GM21360 (cell line): ENCODE data around the gene TNFAIP8.
"Not testable (repeated sequence)": the region's sequence is repeated elsewhere in the genome, so short reads cannot be mapped to it uniquely, and the experiment has no call there.

Source experiments
- ATAC-seq: cut with Tn5 transposase; IDR thresholded peaks from one replicate; pipeline ENCODE4 v1.9.1; 2021; ENCODE audit warnings: mild to moderate bottlenecking, moderate library complexity; ENCODE audit not compliant: unreplicated experiment

TNFAIP8 gene

GRCh38 chr5:119412279-119413227 is 56.7 kb downstream of the TNFAIP8 start:
- no peak for ATAC-seq

GRCh38 chr5:119414124-119414734 is 58.4 kb downstream of the TNFAIP8 start:
- ATAC-seq, result not testable (repeated sequence)

DNA sequence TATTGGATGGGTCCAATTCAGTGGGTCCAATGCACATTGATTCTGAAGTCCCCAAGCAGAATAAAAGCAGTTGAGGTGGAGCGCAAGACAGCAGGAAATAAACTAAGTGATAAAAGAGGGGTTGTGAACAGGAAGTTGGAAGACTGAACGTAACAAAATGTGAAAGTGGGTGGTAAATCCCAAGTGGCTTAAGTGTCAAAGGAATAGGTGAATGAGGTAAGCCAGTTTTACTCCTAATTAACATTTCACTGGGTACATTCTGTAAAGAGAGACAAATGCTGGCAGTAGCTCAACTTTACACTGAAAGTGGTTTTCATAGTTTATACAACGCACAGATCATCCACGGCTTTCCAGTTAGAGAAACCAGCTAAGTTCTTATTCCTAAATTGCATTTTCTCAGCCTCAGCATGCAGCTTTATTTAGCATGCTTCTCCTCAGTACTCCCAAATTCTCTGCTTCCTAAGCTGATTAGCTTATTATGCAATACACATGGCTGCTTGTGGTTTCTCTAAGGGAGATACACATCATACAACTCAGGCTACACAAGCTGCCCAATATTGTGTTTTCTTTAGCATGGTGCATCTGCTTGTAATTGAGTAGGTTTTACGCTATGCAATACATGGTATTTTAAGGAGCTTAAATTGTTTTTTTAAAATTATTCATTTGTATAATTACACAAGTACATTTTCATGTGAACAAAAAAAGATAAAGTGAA is 62.2 kb downstream of the TNFAIP8 start:
- no peak for ATAC-seq

DNA sequence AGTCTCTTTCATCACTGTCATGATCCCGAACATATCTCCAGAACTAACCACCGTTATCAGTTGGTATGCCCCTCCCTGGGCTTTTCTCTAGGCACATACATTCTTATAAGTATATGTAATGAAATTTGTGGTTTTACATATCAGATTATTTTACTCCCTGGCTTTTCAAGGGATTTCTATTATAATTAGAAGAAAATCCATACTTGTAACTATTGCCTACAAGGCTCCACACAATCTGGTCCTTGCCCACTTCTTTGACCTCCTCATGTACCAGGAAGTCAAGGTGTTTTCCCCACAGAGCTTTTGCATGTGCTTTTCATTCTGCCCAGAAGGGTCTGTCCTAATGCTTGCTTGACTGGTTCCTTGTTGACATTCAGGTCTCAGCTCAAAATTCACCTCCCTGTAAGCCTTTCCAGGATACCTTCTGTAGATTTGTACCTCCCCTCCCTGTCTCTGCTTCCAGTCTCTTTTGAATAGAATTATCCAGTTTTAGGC is 62.8 kb downstream of the TNFAIP8 start:
- peak; percentile 61 for ATAC-seq

GRCh38 chr5:119420169-119420568 is 64.3 kb downstream of the TNFAIP8 start:
- ATAC-seq, result no peak

DNA sequence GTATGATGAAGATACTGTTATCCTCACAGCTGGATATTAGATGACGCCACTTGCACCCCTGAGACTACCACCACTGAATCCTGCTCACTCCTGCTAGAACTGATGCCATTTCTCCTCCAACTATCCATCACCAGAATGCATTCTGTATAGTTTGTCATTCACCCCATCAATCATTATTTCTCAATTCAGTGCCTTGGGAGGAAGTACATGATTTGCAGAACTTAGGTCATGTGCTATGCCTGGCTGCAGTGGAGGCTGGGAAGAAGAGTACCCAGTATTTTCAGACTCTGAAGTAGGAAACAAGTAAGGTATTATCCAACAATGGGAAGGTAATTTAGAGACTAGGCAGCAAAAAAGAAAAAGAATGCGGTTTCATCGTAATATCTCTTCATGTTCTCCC is 70.2 kb downstream of the TNFAIP8 start:
- no peak for ATAC-seq

- no peak for ATAC-seq
Measured at GRCh38 chr5:119427060-119427459, 71.2 kb downstream of the TNFAIP8 start.

DNA sequence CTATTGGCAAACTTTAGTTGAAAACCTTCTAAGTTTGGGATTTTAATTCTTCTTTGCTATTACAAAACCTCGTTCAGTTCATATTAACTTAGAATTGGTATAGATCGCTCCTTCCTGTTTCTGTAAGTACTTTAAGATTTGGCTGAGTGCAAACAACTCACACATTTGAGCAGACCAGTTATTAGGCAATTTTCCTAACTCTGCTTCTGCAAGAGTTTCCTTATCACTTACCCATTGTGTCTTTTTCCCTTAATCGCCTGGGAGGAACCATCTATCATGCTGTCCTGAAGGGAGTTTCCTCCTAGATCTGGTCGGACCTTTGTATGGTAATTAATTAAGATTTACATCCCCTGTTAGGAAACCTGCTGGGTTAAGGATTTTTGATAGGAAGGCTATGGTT is 71.8 kb downstream of the TNFAIP8 start:
- ATAC-seq, result not testable (repeated sequence)

GRCh38 chr5:119428166-119428565 is 72.3 kb downstream of the TNFAIP8 start:
- ATAC-seq, result not testable (repeated sequence)

- not testable (repeated sequence) for ATAC-seq
Measured at GRCh38 chr5:119428574-119428973, 72.8 kb downstream of the TNFAIP8 start.

GRCh38 chr5:119432674-119433237 is 76.9 kb downstream of the TNFAIP8 start:
- ATAC-seq, result not testable (repeated sequence)

DNA sequence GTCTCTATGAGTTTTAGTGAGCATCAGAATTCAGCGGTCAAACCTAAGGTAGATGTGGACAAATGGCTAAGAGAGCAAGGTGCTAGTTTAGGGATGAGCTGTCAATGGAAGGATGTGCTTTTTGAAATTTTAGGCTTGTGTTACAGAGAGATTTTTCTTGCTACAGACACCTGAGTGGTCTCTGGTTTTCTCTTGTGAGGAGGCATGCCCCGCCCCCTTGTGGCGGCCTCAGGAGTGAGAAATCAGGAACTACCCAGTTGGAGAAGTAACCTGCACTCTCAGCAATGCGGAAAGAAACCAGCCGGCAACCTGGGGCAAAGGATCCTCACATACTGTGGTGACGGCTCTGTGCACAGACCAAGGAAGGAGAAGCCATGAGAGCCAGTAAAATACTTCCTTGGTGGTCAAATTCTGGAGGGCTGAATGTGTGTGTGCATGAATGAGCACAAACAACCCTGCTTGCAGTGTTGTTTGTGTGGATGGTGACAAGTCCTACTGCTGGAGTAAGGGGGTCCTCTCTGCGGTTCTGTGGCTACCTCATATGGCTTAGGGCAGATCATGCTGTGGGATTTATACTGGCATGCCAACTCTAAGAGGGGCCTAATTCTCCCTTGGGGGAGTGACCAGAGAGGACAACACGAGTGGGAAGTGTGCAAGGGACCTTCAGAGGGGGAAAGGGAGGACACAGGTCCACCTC is 79.8 kb downstream of the TNFAIP8 start:
- peak; percentile 93 for ATAC-seq

DNA sequence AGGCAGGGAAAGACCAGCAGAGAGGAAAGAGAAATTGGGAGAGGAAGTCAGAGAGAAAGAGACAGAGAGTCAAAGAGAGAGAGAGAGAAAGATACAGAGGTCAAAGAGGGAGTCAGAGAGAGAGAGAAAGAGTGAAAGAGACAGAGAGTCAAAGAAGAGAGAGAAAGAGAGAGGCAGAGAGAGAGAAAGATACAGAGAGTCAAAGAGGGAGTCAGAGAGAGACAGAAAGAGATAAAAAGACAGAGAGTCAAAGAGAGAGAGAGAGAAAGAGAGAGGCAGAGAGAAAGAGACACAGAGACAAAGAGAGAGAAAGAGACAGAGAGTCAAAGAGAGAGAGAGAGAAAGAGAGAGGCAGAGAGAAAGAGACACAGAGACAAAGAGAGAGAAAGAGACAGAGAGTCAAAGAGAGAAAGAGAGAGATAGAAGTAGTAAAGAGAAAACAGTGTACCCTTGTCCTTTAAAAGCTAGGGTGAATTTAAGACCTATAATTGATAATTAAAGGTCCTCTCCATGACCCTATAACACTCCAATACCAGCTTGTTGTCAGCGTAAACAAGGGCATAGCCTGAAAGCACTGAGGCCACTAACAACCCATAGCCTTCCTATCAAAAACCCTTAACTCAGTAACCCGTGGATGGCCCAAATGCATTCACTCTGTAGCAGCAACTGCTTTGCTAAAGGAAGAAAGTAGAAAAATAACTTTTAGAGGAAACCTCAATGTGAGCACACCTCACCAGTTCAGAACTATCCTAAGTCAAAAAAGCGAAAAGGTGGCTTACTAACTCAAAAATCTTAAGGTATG is 82.2 kb downstream of the TNFAIP8 start:
- not testable (repeated sequence) for ATAC-seq

DNA sequence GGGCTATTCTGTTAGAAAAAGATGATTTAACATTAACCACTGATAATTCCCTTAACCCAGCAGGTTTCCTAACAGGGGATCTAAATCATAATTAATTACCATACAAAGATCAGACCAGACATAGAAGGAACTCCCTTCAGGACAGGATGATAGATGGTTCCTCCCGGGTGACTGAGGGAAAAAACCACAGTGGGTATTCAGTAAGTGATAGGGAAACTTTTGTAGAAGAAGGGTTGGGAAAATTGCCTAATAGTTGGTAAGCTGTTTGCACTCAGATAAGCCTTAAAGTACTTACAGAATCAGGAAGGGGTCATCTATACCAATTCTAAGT is 82.7 kb downstream of the TNFAIP8 start:
- ATAC-seq, result not testable (repeated sequence)

DNA sequence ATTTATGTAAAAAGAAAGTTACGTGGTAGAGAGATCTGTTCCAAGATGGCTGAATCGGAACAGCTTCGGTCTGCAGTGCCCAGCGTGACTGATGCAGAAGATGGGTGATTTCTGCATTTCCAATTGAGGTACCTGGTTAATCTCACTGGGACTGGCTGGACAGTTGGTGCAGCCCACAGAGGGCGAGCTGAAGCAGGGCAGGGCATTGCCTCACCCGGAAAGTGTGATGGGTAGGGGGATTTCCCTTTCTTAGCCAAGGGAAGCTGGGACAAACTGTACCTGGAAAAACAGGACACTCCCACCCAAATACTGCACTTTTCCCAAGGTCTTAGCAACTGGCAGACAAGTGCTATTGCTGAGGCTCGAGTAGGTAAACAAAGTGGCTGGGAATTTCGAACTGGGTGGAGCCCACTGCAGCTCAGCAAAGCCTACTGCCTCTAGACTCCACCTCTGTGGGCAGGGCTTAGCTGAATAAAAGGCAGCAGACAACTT is 83.4 kb downstream of the TNFAIP8 start:
- no peak for ATAC-seq

DNA sequence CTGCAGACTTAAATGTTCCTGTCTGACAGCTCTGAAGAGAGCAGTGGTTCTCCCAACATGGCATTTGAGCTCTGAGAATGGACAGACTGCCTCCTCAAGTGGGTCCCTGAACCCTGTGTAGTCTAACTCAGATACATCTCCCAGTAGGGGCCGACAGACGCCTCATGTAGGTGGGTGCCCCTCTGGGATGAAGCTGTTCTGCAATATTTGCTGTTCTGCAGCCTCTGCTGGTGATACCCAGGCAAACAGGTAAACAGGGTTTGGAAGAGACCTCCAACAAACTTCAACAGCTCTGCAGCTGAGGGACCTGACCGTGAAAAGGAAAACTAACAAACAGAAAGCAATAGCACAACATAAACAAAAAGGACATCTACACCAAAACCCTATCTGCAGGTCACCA is 83.8 kb downstream of the TNFAIP8 start:
- ATAC-seq, result not testable (repeated sequence)

- not testable (repeated sequence) for ATAC-seq
Measured at GRCh38 chr5:119444643-119445042, 88.8 kb downstream of the TNFAIP8 start.

- no peak for ATAC-seq
Measured at GRCh38 chr5:119445544-119445943, 89.7 kb downstream of the TNFAIP8 start.
